SU-DHL-6 (cell line): Measurements from ENCODE around the gene MME.

Source experiments
- CTCF ChIP-seq: fragments of 200-600 bp; sonication (generic); IDR thresholded peaks from one replicate; pipeline ENCODE4 v1.5.1; 2017; ENCODE audit warnings: antibody characterized with exemption, mild to moderate bottlenecking, low read length, moderate library complexity; ENCODE audit not compliant: insufficient read depth, poor library complexity, severe bottlenecking
- EZH2phosphoT487 ChIP-seq: fragments of 200-600 bp; sonication (generic), shearing (Covaris generic); conservative IDR thresholded peaks from 2 replicates; pipeline ENCODE4 v1.6.1; 2018; ENCODE audit warnings: mild to moderate bottlenecking, antibody characterized with exemption, low read length, moderate library complexity, mixed read lengths

GRCh38 chr3:155159301-155159700, 79.2 kb downstream of the MME start:
- no peak for TF ChIP-seq CTCF
- TF ChIP-seq EZH2phosphoT487: no peak
